OCI-LY1 (cell line): ENCODE data around the gene SZRD1.
"Not testable (repeated sequence)": the region's sequence is repeated elsewhere in the genome, so short reads cannot be mapped to it uniquely, and the experiment has no call there.

Experiments
- H2AFZ ChIP-seq: fragments of 200-600 bp; sonication (generic), shearing (Covaris generic); 2 replicates; pipeline ENCODE4 v1.6.0; 2014; ENCODE audit warnings: antibody characterized with exemption, mild to moderate bottlenecking, low read length
- H3F3A ChIP-seq: fragments of 200-600 bp; sonication (generic), shearing (Covaris generic); 2 replicates; pipeline ENCODE4 v1.6.0; 2014; ENCODE audit warnings: mild to moderate bottlenecking, antibody characterized with exemption, low read length, moderate library complexity; ENCODE audit not compliant: insufficient read depth
- H3K27ac ChIP-seq: fragments of 200-600 bp; sonication (generic); 2 replicates; pipeline ENCODE4 v1.5.1; 2014; ENCODE audit warnings: low read length, mixed run types, mild to moderate bottlenecking, low read depth; ENCODE audit not compliant: poor library complexity, severe bottlenecking
- H3K27me3 ChIP-seq: fragments of 200-600 bp; sonication (generic); 2 replicates; pipeline ENCODE4 v1.6.0; 2014; ENCODE audit warnings: antibody characterized with exemption, mild to moderate bottlenecking, low read length, moderate library complexity; ENCODE audit not compliant: insufficient read depth
- H3K36me3 ChIP-seq: fragments of 200-600 bp; sonication (generic); 2 replicates; pipeline ENCODE4 v1.6.1; 2014; ENCODE audit warnings: mild to moderate bottlenecking, antibody characterized with exemption, low read length, moderate library complexity, mixed read lengths; ENCODE audit not compliant: insufficient read depth
- H3K4me1 ChIP-seq: fragments of 200-600 bp; sonication (generic); 2 replicates; pipeline ENCODE4 v1.5.1; 2014; ENCODE audit warnings: mild to moderate bottlenecking, low read length, moderate library complexity; ENCODE audit not compliant: insufficient read depth, severe bottlenecking
- H3K4me2 ChIP-seq: fragments of 200-600 bp; sonication (generic), shearing (Covaris generic); 2 replicates; pipeline ENCODE4 v1.6.1; 2014; ENCODE audit warnings: low read length
- H3K4me3 ChIP-seq: fragments of 200-600 bp; sonication (generic); 2 replicates; pipeline ENCODE4 v1.5.1; 2014; ENCODE audit warnings: low read length, low read depth, mild to moderate bottlenecking, mixed read lengths; ENCODE audit not compliant: poor library complexity, severe bottlenecking
- H3K79me2 ChIP-seq: fragments of 200-600 bp; shearing (Covaris generic); 2 replicates; pipeline ENCODE4 v1.6.1; 2016; ENCODE audit warnings: mixed run types, low read length, mixed read lengths; ENCODE audit not compliant: insufficient read depth
- H3K9ac ChIP-seq: fragments of 200-600 bp; sonication (generic), shearing (Covaris generic); 2 replicates; pipeline ENCODE4 v1.6.1; 2014; ENCODE audit warnings: mild to moderate bottlenecking, low read length, mixed read lengths
- H3K9me2 ChIP-seq: fragments of 200-600 bp; sonication (generic), shearing (Covaris generic); 2 replicates; pipeline ENCODE4 v1.6.1; 2014; ENCODE audit warnings: low read depth, mild to moderate bottlenecking, low read length, mixed read lengths
- H3K9me3 ChIP-seq: fragments of 200-600 bp; shearing (Covaris generic); 2 replicates; pipeline ENCODE4 v1.6.1; 2014; ENCODE audit warnings: low read length, mixed read lengths
- H4K20me1 ChIP-seq: fragments of 200-600 bp; sonication (generic), shearing (Covaris generic); 2 replicates; pipeline ENCODE4 v1.6.0; 2016; ENCODE audit warnings: mild to moderate bottlenecking, low read length; ENCODE audit not compliant: insufficient read depth
- CTCF ChIP-seq: fragments of 200-600 bp; sonication (generic), shearing (Covaris generic); IDR thresholded peaks from 2 replicates; pipeline ENCODE4 v1.5.1; 2017; ENCODE audit warnings: mild to moderate bottlenecking, antibody characterized with exemption, low read length, moderate library complexity, mixed read lengths
- EZH2 ChIP-seq: fragments of 200-600 bp; sonication (generic), shearing (Covaris generic); IDR thresholded peaks from 2 replicates; pipeline ENCODE4 v1.8.0; 2017; ENCODE audit warnings: borderline replicate concordance, mixed run types, mild to moderate bottlenecking, antibody characterized with exemption, low read length, moderate library complexity, mixed read lengths

SZRD1 gene

GRCh38 chr1:16356867-16357266 lies 10.2 kb upstream of the SZRD1 start:
- Histone ChIP-seq H3F3A (no peaks in the 10 kb centered on the region), H3K27ac (no peak overlapping the region), H3K4me3 (no peak overlapping the region), H3K27me3 (no peaks in the 10 kb centered on the region), H4K20me1 (no peaks in the 10 kb centered on the region), H3K9me2 (no peaks in the 10 kb centered on the region), H2AFZ (no peak overlapping the region), H3K79me2 (no peaks in the 10 kb centered on the region), H3K9me3 (no peaks in the 10 kb centered on the region), H3K4me1 (peaks cover 12% of the 10 kb centered on the region), H3K4me2 (no peak overlapping the region), H3K36me3 (no peaks in the 10 kb centered on the region), H3K9ac (no peak overlapping the region)
- no peak for TF ChIP-seq CTCF
- no peak for TF ChIP-seq EZH2

- H3K9me3 ChIP-seq, H3K27me3 ChIP-seq, H2AFZ ChIP-seq, H3K4me2 ChIP-seq, H3F3A ChIP-seq, H3K27ac ChIP-seq, H3K36me3 ChIP-seq, H3K9ac ChIP-seq, H3K4me3 ChIP-seq, H4K20me1 ChIP-seq, H3K9me2 ChIP-seq: not testable (repeated sequence)
- H3K79me2 ChIP-seq: peaks cover 26% of the 10 kb centered on the region
- H3K4me1 ChIP-seq: peaks cover 31% of the 10 kb centered on the region
These were observed 1.9 kb upstream of the SZRD1 start for GRCh38 chr1:16365146-16365498.

- H2AFZ ChIP-seq: no peak overlapping the region
- peak overlapping the region; percentile 92 for H3K9ac ChIP-seq
- no peaks in the 10 kb centered on the region for H3K9me2 ChIP-seq
- H3K4me1 ChIP-seq: peaks cover 31% of the 10 kb centered on the region
- peaks cover 1% of the 10 kb centered on the region; the same call in 1 of the 2 replicates for H3K36me3 ChIP-seq
- peak overlapping the region; percentile 55 for H3K27ac ChIP-seq
- peaks cover 49% of the 10 kb centered on the region for H3K79me2 ChIP-seq
- no peaks in the 10 kb centered on the region for H3K27me3 ChIP-seq
- H3K4me3 ChIP-seq: peak overlapping the region; percentile 90
- TF ChIP-seq CTCF (0 out of 2 replicates have a peak, but pooled peaks have one; percentile 19), EZH2 (no peak)
- H4K20me1 ChIP-seq: no peaks in the 10 kb centered on the region
- peak overlapping the region; percentile 70 for H3K4me2 ChIP-seq
- no peaks in the 10 kb centered on the region for H3K9me3 ChIP-seq
- H3F3A ChIP-seq: no peaks in the 10 kb centered on the region
These were observed 371 bp downstream of the SZRD1 start for GRCh38 chr1:16367258-16367967.
